ENCODE results near the gene TPI1.
"Not testable (repeated sequence)": the region's sequence is repeated elsewhere in the genome, so short reads cannot be mapped to it uniquely, and the experiment has no call there.

The TPI1 gene

GRCh38 chr12:6894321-6894720 is 27.0 kb downstream of the TPI1 start:
- no peak for DNase-seq (ENCODE audit: low read depth)

- DNase-seq (ENCODE audit: low read depth) = no peak
Measured at GRCh38 chr12:6896846-6897435, 29.6 kb downstream of the TPI1 start.

- DNase-seq (ENCODE audit: low read depth) = no peak
Measured at GRCh38 chr12:6899427-6899826, 32.1 kb downstream of the TPI1 start.

- no peak for DNase-seq (ENCODE audit: low read depth)
Measured at GRCh38 chr12:6899837-6900519, 32.6 kb downstream of the TPI1 start.

- no peak for DNase-seq (ENCODE audit: low read depth)
Measured at GRCh38 chr12:6902448-6902847, 35.1 kb downstream of the TPI1 start.

GRCh38 chr12:6903722-6904121 is 36.4 kb downstream of the TPI1 start:
- DNase-seq (ENCODE audit: low read depth) = no peak

- DNase-seq (ENCODE audit: low read depth) = peak; percentile 96
Measured at GRCh38 chr12:6904280-6905276, 37.2 kb downstream of the TPI1 start, which contains the start of gene LRRC23. Gene LRRC23, plus strand, starts transcription at chr12:6904822. Its CDS starts 812 bp downstream, at chr12:6905634.

- DNase-seq (ENCODE audit: low read depth) = no peak
Measured at GRCh38 chr12:6905414-6906040, 38.2 kb downstream of the TPI1 start.

- DNase-seq (ENCODE audit: low read depth) = not testable (repeated sequence)
Measured at GRCh38 chr12:6908141-6908540, 40.8 kb downstream of the TPI1 start.

- no peak for DNase-seq (ENCODE audit: low read depth)
Measured at GRCh38 chr12:6909421-6910145, 42.3 kb downstream of the TPI1 start.

GRCh38 chr12:6912164-6912935 is 45.0 kb downstream of the TPI1 start:
- DNase-seq (ENCODE audit: low read depth) = no peak

GRCh38 chr12:6914246-6914946 is 47.1 kb downstream of the TPI1 start, which contains the start of gene ENO2:
Gene ENO2, plus strand, starts transcription at chr12:6914580. Its CDS starts 1,253 bp downstream, at chr12:6915833.
- peak; percentile 78 for DNase-seq (ENCODE audit: low read depth)

- no peak for DNase-seq (ENCODE audit: low read depth)
Measured at GRCh38 chr12:6914947-6915788, 47.8 kb downstream of the TPI1 start.

- DNase-seq (ENCODE audit: low read depth) = no peak
Measured at GRCh38 chr12:6915789-6916285, 48.5 kb downstream of the TPI1 start.

- no peak for DNase-seq (ENCODE audit: low read depth)
Measured at GRCh38 chr12:6916426-6917200, 49.3 kb downstream of the TPI1 start.

- no peak for DNase-seq (ENCODE audit: low read depth)
Measured at GRCh38 chr12:6917491-6918231, 50.3 kb downstream of the TPI1 start.

- DNase-seq (ENCODE audit: low read depth) = no peak
Measured at GRCh38 chr12:6919588-6919987, 52.3 kb downstream of the TPI1 start.
